ENCODE results near the gene IDH1.

DNA sequence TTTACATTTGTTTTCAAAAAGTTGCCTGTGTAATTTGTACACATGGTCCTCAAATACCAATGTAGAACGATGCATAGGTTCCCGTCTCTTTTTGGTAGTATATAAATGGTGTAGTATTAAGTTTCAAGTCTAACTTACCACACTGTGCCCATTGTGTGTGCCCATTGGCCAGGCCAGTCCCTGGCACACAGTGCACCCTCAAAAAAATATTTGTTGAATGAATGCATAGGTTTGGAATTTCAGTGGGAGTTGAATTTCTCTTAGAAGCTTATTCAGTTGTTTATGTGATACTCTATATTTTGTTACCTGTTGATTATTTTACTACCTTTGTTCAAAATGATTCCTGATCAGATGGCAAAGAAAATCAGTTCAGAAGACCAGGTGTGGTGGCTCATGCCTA, 30.1 kb downstream of the IDH1 start:
- TF ChIP-seq, protein P1, sequence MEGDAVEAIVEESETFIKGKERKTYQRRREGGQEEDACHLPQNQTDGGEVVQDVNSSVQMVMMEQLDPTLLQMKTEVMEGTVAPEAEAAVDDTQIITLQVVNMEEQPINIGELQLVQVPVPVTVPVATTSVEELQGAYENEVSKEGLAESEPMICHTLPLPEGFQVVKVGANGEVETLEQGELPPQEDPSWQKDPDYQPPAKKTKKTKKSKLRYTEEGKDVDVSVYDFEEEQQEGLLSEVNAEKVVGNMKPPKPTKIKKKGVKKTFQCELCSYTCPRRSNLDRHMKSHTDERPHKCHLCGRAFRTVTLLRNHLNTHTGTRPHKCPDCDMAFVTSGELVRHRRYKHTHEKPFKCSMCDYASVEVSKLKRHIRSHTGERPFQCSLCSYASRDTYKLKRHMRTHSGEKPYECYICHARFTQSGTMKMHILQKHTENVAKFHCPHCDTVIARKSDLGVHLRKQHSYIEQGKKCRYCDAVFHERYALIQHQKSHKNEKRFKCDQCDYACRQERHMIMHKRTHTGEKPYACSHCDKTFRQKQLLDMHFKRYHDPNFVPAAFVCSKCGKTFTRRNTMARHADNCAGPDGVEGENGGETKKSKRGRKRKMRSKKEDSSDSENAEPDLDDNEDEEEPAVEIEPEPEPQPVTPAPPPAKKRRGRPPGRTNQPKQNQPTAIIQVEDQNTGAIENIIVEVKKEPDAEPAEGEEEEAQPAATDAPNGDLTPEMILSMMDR (IDR thresholded peaks at IDR 0.05) = no peak
- TF ChIP-seq POLR2A (IDR thresholded peaks at IDR 0.05) = no peak

Measured in testis (tissue), 2 donors.